AG09319 (cell line): ENCODE measurements around the gene B3GNT3.

ENCODE experiments used
- DNase-seq: peaks from one replicate; pipeline ENCODE4 v3.0.0-alpha.2; 2010; ENCODE audit warnings: low read depth; ENCODE audit errors: extremely low read depth
- TF ChIP-seq, protein P1 (sequence below): IDR thresholded peaks from 2 replicates; pipeline ENCODE4 v1.5.1; 2011; ENCODE audit warnings: low read depth, mild to moderate bottlenecking, inconsistent platforms, low read length, moderate library complexity

B3GNT3 gene

GRCh38 chr19:17805427-17805826 is 10.5 kb downstream of the B3GNT3 start:
- DNase-seq, result no peak
- TF ChIP-seq, protein P1, sequence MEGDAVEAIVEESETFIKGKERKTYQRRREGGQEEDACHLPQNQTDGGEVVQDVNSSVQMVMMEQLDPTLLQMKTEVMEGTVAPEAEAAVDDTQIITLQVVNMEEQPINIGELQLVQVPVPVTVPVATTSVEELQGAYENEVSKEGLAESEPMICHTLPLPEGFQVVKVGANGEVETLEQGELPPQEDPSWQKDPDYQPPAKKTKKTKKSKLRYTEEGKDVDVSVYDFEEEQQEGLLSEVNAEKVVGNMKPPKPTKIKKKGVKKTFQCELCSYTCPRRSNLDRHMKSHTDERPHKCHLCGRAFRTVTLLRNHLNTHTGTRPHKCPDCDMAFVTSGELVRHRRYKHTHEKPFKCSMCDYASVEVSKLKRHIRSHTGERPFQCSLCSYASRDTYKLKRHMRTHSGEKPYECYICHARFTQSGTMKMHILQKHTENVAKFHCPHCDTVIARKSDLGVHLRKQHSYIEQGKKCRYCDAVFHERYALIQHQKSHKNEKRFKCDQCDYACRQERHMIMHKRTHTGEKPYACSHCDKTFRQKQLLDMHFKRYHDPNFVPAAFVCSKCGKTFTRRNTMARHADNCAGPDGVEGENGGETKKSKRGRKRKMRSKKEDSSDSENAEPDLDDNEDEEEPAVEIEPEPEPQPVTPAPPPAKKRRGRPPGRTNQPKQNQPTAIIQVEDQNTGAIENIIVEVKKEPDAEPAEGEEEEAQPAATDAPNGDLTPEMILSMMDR, result no peak

DNA sequence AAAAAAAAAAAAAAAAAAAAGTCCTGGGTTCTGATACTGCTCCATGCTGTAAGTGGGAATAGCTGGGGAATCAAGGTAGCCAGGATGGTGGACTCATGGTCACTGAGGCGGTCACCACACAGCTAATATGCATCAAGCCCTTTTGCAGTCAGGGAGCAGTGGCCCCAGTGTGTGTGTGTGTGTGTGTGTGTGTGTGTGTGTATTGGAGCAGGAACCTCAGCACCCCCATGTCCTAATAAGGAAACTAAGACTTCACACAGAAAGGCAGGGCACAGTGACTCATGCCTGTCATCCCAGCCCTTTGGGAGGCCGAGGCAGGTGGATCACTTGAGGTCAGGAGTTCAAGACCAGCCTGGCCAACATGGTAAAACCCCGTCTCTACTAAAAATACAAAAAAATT is 12.0 kb downstream of the B3GNT3 start:
- no peak for DNase-seq
- TF ChIP-seq, protein P1, result no peak

GRCh38 chr19:17807731-17808316 is 12.9 kb downstream of the B3GNT3 start:
- no peak for DNase-seq
- TF ChIP-seq, protein P1, result no peak

DNA sequence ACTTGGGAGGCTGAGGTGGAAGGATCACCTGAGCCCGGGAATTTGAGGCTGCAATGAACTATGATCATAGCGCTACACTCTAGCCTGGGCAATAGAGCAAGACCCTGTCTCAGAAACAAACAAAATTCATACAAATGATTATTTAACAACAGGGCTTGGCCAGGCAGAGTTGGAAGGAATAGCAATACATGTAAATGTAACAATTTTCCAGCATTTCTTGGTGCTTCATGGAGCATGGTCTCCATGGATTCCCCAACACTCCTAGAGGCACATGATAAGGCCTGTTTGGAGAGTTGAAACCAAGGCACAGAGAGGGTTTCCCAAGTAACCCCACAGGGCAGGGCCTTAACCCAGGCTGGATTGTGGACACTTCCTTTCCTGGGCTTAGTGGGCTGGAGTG is 16.2 kb downstream of the B3GNT3 start:
- DNase-seq, result no peak
- TF ChIP-seq, protein P1, result no peak

GRCh38 chr19:17811681-17812080 is 16.7 kb downstream of the B3GNT3 start:
- TF ChIP-seq, protein P1, result no peak
- DNase-seq, result no peak

GRCh38 chr19:17812099-17812498 is 17.2 kb downstream of the B3GNT3 start:
- TF ChIP-seq, protein P1, result no peak

GRCh38 chr19:17817668-17818363 is 22.9 kb downstream of the B3GNT3 start:
- TF ChIP-seq, protein P1, result no peak
- no peak for DNase-seq

More at GRCh38 chr19:17812099-17812498, 17.2 kb downstream of the B3GNT3 start:
- DNase-seq, result no peak
